Fibroblast of skin of right quadriceps (primary cell): Measurements from ENCODE around the gene SSR4.
"Not testable (repeated sequence)": the region's sequence is repeated elsewhere in the genome, so short reads cannot be mapped to it uniquely, and the experiment has no call there.

Experiments
- DNase-seq: peaks from one replicate; pipeline ENCODE4 v3.0.0-alpha.2; 2013

The SSR4 gene

GRCh38 chrX:153806999-153807575, 12.6 kb downstream of the SSR4 start:
- DNase-seq: no peak

- no peak for DNase-seq
These were observed 13.5 kb downstream of the SSR4 start for GRCh38 chrX:153807976-153808375.

GRCh38 chrX:153812220-153812619, 17.8 kb downstream of the SSR4 start:
- DNase-seq: no peak

GRCh38 chrX:153813161-153813560, 18.7 kb downstream of the SSR4 start:
- no peak for DNase-seq

GRCh38 chrX:153814591-153815315, 20.3 kb downstream of the SSR4 start:
- DNase-seq: no peak

- DNase-seq: no peak
These were observed 22.6 kb downstream of the SSR4 start for GRCh38 chrX:153816831-153817690.

- DNase-seq: not testable (repeated sequence)
These were observed 23.6 kb downstream of the SSR4 start for GRCh38 chrX:153818064-153818463.

- DNase-seq: peak; percentile 14
These were observed 24.3 kb downstream of the SSR4 start for GRCh38 chrX:153818571-153819383.

- DNase-seq: no peak
These were observed 25.0 kb downstream of the SSR4 start for GRCh38 chrX:153819384-153820040.

- no peak for DNase-seq
These were observed 26.1 kb downstream of the SSR4 start for GRCh38 chrX:153820601-153821000.

GRCh38 chrX:153821066-153821465, 26.6 kb downstream of the SSR4 start:
- DNase-seq: no peak

- DNase-seq: no peak
These were observed 29.9 kb downstream of the SSR4 start for GRCh38 chrX:153824348-153824747.

GRCh38 chrX:153825042-153825441, 30.6 kb downstream of the SSR4 start:
- no peak for DNase-seq

- no peak for DNase-seq
These were observed 32.5 kb downstream of the SSR4 start for GRCh38 chrX:153827016-153827415.

GRCh38 chrX:153827903-153828302, 33.4 kb downstream of the SSR4 start:
- no peak for DNase-seq

GRCh38 chrX:153828308-153828707, 33.8 kb downstream of the SSR4 start:
- no peak for DNase-seq

- peak; percentile 35 for DNase-seq
These were observed 34.5 kb downstream of the SSR4 start for GRCh38 chrX:153828723-153829548.

- no peak for DNase-seq
These were observed 35.0 kb downstream of the SSR4 start for GRCh38 chrX:153829549-153829798.

GRCh38 chrX:153829799-153830639, 35.6 kb downstream of the SSR4 start, which contains the start of gene PDZD4:
Gene PDZD4, minus strand, starts transcription at chrX:153830544. Its CDS starts 246 bp downstream, at chrX:153830298.
- DNase-seq: no peak

- no peak for DNase-seq
These were observed 36.4 kb downstream of the SSR4 start for GRCh38 chrX:153830640-153831428.
